ENCODE results near the gene CDKAL1. TPM values are rescaled to one million over a fixed set of nuclear protein-coding genes. Genes with fewer than 3 reads are reported as not detected.

The CDKAL1 gene
- total and polyA plus RNA-seq, 10 donors, result 4.8 to 26.9 (median 20.1) TPM

GRCh38 chr6:20763296-20763695 is 229.0 kb downstream of the CDKAL1 start:
- no peaks in the 10 kb centered on the region for H3K9me3 ChIP-seq
- H3K27ac ChIP-seq, result no peak overlapping the region
- intact Hi-C loops (cut with DNase I; ENCODE audit: low total_unique reads), result no loop called here
- WGBS, 5 donors, result 92 to 99% (median 98%) methylated on average over 4 of the region's 4 CpGs
- no peaks in the 10 kb centered on the region for H3K27me3 ChIP-seq (replicated peaks in 1 of 7)
- no peak for DNase-seq
- no peaks in the 10 kb centered on the region for H3K4me1 ChIP-seq
- TF ChIP-seq POLR2AphosphoS5 (IDR thresholded peaks at IDR 0.05), result no peak
- TF ChIP-seq POLR2A (IDR thresholded peaks at IDR 0.05), result no peak
- no peak for TF ChIP-seq CTCF (IDR thresholded peaks at IDR 0.05 in 8 of 11, conservative IDR thresholded peaks at IDR 0.05 in 3 of 11)
- H3K4me3 ChIP-seq, result no peak overlapping the region
- H3K36me3 ChIP-seq, result peaks cover 0 to 29% (median 0%) of the 10 kb centered on the region in 6 donors

- WGBS, 5 donors, result 75 to 93% (median 86%) methylated on average over 3 of the region's 3 CpGs
- Histone ChIP-seq H3K27me3 (replicated peaks in 1 of 7) (no peaks in the 10 kb centered on the region), H3K4me1 (no peaks in the 10 kb centered on the region), H3K36me3 (peaks cover 0 to 11% (median 0%) of the 10 kb centered on the region in 6 donors), H3K4me3 (no peak overlapping the region), H3K9me3 (no peaks in the 10 kb centered on the region), H3K27ac (no peak overlapping the region)
- TF ChIP-seq POLR2AphosphoS5 (IDR thresholded peaks at IDR 0.05), result no peak
- no peak for TF ChIP-seq POLR2A (IDR thresholded peaks at IDR 0.05)
- TF ChIP-seq CTCF (IDR thresholded peaks at IDR 0.05 in 8 of 11, conservative IDR thresholded peaks at IDR 0.05 in 3 of 11), result no peak
- intact Hi-C loops (cut with DNase I; ENCODE audit: low total_unique reads), result no loop called here
- DNase-seq, result no peak
These were observed 235.4 kb downstream of the CDKAL1 start for GRCh38 chr6:20769631-20770030.

- Histone ChIP-seq H3K27ac (no peak overlapping the region), H3K36me3 (peaks cover 0 to 11% (median 0%) of the 10 kb centered on the region in 6 donors), H3K9me3 (no peaks in the 10 kb centered on the region), H3K27me3 (replicated peaks in 1 of 7) (no peaks in the 10 kb centered on the region), H3K4me3 (no peak overlapping the region), H3K4me1 (no peaks in the 10 kb centered on the region)
- WGBS, 5 donors, result 38 to 64% (median 60%) methylated on average over 1 of the region's 1 CpG
- intact Hi-C loops (cut with DNase I; ENCODE audit: low total_unique reads), result no loop called here
- TF ChIP-seq POLR2AphosphoS5 (IDR thresholded peaks at IDR 0.05) (no peak), CTCF (IDR thresholded peaks at IDR 0.05 in 8 of 11, conservative IDR thresholded peaks at IDR 0.05 in 3 of 11) (no peak), POLR2A (IDR thresholded peaks at IDR 0.05) (no peak)
- no peak for DNase-seq
These were observed 236.5 kb downstream of the CDKAL1 start for GRCh38 chr6:20770773-20771172.

GRCh38 chr6:20771409-20771808 is 237.2 kb downstream of the CDKAL1 start:
- no peaks in the 10 kb centered on the region for H3K4me1 ChIP-seq
- no peak for DNase-seq
- intact Hi-C loops (cut with DNase I; ENCODE audit: low total_unique reads), result no loop called here
- no peak overlapping the region for H3K4me3 ChIP-seq
- 78 to 92% (median 83%) methylated on average over 6 of the region's 6 CpGs for WGBS, 5 donors
- H3K36me3 ChIP-seq, result peaks cover 0 to 11% (median 0%) of the 10 kb centered on the region in 6 donors
- TF ChIP-seq POLR2AphosphoS5 (IDR thresholded peaks at IDR 0.05) (no peak), CTCF (IDR thresholded peaks at IDR 0.05 in 8 of 11, conservative IDR thresholded peaks at IDR 0.05 in 3 of 11) (no peak), POLR2A (IDR thresholded peaks at IDR 0.05) (no peak)
- H3K9me3 ChIP-seq, result no peaks in the 10 kb centered on the region
- no peaks in the 10 kb centered on the region for H3K27me3 ChIP-seq (replicated peaks in 1 of 7)
- no peak overlapping the region for H3K27ac ChIP-seq

All from spleen (tissue), 11 donors.